ENCODE data around the gene SAPCD2.

DNA sequence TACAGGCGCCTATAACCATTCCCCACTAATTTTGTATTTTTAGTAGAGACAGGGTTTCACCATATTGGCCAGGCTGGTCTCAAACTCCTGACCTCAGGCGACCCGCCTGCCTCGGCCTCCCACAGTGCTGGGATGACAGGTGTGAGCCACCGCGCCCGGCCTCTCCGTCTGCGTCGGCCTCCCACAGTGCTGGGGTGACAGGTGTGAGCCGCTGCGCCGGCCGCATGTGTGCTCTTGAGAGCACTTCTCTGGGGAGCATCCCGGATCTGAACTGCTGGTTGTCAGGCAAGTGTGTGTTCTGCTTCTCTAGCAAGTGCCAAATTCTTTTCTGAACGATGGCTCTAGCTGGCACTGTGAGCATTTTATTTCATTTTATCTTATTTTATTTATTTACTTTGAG is 12.8 kb downstream of the SAPCD2 start:
- TF ChIP-seq, protein P1, sequence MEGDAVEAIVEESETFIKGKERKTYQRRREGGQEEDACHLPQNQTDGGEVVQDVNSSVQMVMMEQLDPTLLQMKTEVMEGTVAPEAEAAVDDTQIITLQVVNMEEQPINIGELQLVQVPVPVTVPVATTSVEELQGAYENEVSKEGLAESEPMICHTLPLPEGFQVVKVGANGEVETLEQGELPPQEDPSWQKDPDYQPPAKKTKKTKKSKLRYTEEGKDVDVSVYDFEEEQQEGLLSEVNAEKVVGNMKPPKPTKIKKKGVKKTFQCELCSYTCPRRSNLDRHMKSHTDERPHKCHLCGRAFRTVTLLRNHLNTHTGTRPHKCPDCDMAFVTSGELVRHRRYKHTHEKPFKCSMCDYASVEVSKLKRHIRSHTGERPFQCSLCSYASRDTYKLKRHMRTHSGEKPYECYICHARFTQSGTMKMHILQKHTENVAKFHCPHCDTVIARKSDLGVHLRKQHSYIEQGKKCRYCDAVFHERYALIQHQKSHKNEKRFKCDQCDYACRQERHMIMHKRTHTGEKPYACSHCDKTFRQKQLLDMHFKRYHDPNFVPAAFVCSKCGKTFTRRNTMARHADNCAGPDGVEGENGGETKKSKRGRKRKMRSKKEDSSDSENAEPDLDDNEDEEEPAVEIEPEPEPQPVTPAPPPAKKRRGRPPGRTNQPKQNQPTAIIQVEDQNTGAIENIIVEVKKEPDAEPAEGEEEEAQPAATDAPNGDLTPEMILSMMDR (conservative IDR thresholded peaks at IDR 0.05; ENCODE audit: low read depth, low read length): no peak
- no peak for TF ChIP-seq EZH2 (IDR thresholded peaks at IDR 0.05; ENCODE audit: borderline replicate concordance, low read depth, low read length, poor library complexity, severe bottlenecking)
